Activated naive CD8-positive, alpha-beta T cell (primary cell): ENCODE results near the gene RAB22A.

Experiments
- H3K27ac Mint-ChIP-seq: one replicate; pipeline ENCODE4 v1.8.0; 2021; ENCODE audit warnings: mixed read lengths
- H3K27me3 Mint-ChIP-seq: one replicate; pipeline ENCODE4 v1.8.0; 2021; ENCODE audit warnings: mixed read lengths
- H3K36me3 Mint-ChIP-seq: one replicate; pipeline ENCODE4 v1.8.0; 2021; ENCODE audit warnings: mixed read lengths
- H3K4me1 Mint-ChIP-seq: one replicate; pipeline ENCODE4 v1.8.0; 2021; ENCODE audit warnings: low read depth, mixed read lengths
- H3K4me3 Mint-ChIP-seq: one replicate; pipeline ENCODE4 v1.8.0; 2021; ENCODE audit warnings: mild to moderate bottlenecking, mixed read lengths
- H3K9me3 Mint-ChIP-seq: one replicate; pipeline ENCODE4 v1.8.0; 2021; ENCODE audit warnings: low read depth, mixed read lengths

RAB22A gene

DNA sequence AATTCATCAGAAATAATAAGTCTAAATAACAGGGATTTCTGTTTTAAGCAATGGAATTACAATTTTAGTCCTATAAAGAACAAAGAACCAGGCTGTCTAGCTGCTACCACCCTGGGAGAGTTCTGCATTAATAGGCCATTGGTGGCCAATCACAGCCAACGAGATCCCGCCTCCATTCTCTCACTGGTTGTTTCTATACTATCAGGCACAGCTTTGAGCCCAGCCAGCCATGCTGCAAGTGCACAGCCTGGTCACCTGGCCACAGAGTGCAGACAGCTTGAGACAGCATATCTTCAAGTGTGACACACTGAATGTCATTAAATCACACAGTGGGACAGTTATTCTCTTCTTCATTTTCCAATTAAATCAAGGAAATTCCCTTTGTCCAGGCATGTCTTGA is 16.1 kb upstream of the RAB22A start:
- no peaks in the 10 kb centered on the region for H3K9me3 Mint-ChIP-seq
- peaks cover 9% of the 10 kb centered on the region for H3K4me1 Mint-ChIP-seq
- no peak overlapping the region for H3K4me3 Mint-ChIP-seq
- H3K27ac Mint-ChIP-seq: no peak overlapping the region
- H3K27me3 Mint-ChIP-seq: no peaks in the 10 kb centered on the region
- H3K36me3 Mint-ChIP-seq: peaks cover 2% of the 10 kb centered on the region

GRCh38 chr20:58294497-58295455 is 14.7 kb upstream of the RAB22A start:
- H3K36me3 Mint-ChIP-seq: peaks cover 2% of the 10 kb centered on the region
- no peak overlapping the region for H3K4me3 Mint-ChIP-seq
- peaks cover 9% of the 10 kb centered on the region for H3K4me1 Mint-ChIP-seq
- H3K27ac Mint-ChIP-seq: no peak overlapping the region
- no peaks in the 10 kb centered on the region for H3K27me3 Mint-ChIP-seq
- H3K9me3 Mint-ChIP-seq: no peaks in the 10 kb centered on the region

- H3K36me3 Mint-ChIP-seq: peaks cover 2% of the 10 kb centered on the region
- H3K4me1 Mint-ChIP-seq: peaks cover 9% of the 10 kb centered on the region
- no peak overlapping the region for H3K4me3 Mint-ChIP-seq
- H3K9me3 Mint-ChIP-seq: no peaks in the 10 kb centered on the region
- no peak overlapping the region for H3K27ac Mint-ChIP-seq
- no peaks in the 10 kb centered on the region for H3K27me3 Mint-ChIP-seq
These were observed 13.3 kb upstream of the RAB22A start for GRCh38 chr20:58296051-58296837.

DNA sequence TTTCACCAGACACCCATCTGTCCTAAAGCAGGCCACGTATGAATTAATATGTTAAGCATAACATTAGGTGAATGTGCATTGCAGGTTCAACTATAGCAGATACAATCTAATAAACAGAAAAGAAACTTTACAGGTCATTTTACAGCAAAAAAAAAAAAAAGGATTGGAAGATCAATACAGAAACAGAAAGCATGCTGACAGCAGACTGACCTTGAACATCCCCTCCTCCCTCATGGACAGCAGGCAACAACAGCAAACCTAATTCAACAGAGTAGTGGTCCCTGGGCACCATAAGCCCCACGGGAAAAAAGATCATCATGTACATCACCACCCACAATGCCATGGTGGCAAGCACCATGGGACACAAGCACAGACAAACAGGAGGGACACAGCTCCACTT is 12.1 kb upstream of the RAB22A start:
- H3K27me3 Mint-ChIP-seq: no peaks in the 10 kb centered on the region
- H3K4me1 Mint-ChIP-seq: peaks cover 9% of the 10 kb centered on the region
- H3K36me3 Mint-ChIP-seq: peaks cover 2% of the 10 kb centered on the region
- H3K4me3 Mint-ChIP-seq: no peak overlapping the region
- no peaks in the 10 kb centered on the region for H3K9me3 Mint-ChIP-seq
- no peak overlapping the region for H3K27ac Mint-ChIP-seq

- no peaks in the 10 kb centered on the region for H3K9me3 Mint-ChIP-seq
- H3K36me3 Mint-ChIP-seq: peaks cover 4% of the 10 kb centered on the region
- H3K27ac Mint-ChIP-seq: no peak overlapping the region
- H3K4me3 Mint-ChIP-seq: no peak overlapping the region
- H3K27me3 Mint-ChIP-seq: no peaks in the 10 kb centered on the region
- peaks cover 28% of the 10 kb centered on the region for H3K4me1 Mint-ChIP-seq
These were observed 9.2 kb upstream of the RAB22A start for GRCh38 chr20:58300321-58300720.

DNA sequence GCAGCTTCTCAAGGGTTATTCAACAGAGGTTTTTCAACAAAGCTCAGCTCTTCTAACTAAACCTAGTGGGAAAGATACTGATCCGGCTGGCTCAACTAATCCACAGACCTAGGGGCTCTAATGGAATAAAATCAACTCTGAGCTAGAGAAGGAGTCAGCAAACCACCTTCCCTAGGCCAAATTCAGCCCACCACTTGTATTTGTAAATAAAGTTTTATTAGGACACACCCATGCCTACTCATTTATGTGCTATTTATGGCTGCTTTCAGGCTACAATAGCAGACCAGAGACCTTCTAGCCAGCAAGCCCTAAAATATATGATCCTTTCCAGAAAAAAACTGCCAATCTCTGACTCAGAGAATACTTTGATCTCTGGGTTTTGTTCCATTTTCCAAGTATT is 6.0 kb upstream of the RAB22A start:
- H3K9me3 Mint-ChIP-seq: no peaks in the 10 kb centered on the region
- H3K4me3 Mint-ChIP-seq: no peak overlapping the region
- no peaks in the 10 kb centered on the region for H3K27me3 Mint-ChIP-seq
- H3K27ac Mint-ChIP-seq: no peak overlapping the region
- peaks cover 49% of the 10 kb centered on the region for H3K4me1 Mint-ChIP-seq
- H3K36me3 Mint-ChIP-seq: peaks cover 4% of the 10 kb centered on the region

DNA sequence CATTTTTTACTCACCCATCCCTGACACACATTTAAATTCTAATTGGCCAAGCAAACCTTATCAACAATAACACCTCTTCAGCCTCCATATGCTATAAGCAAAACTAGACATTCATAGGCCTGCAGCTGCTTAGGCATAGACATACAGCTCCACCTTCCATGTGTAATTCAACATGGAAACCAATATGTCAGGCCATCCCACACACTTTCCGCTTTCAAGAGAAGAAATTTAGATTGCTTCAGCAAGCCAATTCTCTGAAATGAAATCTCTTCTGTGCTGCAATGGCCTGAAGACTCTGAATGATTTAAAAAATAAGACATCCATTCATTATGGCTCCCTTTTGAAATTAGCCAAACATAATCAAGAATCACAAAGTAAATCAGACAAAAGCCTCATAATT is 4.5 kb upstream of the RAB22A start:
- peak overlapping the region; percentile 4 for H3K27ac Mint-ChIP-seq
- peaks cover 52% of the 10 kb centered on the region for H3K4me1 Mint-ChIP-seq
- H3K36me3 Mint-ChIP-seq: peaks cover 4% of the 10 kb centered on the region
- H3K27me3 Mint-ChIP-seq: no peaks in the 10 kb centered on the region
- H3K4me3 Mint-ChIP-seq: no peak overlapping the region
- no peaks in the 10 kb centered on the region for H3K9me3 Mint-ChIP-seq

DNA sequence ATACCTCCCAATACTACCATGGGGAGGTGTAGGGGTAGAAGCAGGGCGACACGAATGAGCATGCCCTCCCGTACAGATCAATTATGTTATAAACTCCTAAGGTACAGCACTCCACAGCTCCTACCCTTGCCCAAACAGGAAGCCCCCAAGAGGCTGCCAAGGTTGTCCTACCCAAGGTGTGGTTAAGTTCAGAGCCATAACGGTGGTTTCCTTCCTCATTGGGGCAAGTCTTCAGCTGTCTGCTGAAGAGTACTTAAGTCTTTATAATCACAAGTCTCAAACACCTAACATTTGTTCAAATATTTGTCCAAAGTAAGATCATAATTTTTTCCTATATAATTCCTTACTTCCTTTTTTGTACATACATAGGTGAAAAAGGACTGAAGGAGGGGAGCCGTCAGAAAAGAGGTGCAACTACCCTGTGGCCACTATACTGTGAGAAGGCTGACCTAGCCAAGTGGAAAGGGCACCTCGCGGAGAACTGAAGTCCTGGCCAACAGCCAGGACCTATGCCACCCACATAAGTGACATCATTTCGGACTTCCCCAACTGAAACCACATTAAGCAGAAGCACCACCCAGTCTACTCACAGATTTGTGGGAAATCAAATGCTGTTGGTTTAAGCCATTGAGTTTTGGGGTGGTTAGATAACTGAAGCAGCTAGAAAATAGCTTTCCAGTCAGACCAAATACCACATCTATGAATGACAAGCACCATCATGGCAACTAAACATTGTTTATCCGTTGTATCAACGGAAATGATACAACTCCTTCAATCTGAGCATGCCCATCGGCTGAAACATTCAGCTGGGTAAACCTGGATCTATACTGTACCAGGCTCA is 2.9 kb upstream of the RAB22A start:
- Mint-ChIP-seq H3K9me3 (no peaks in the 10 kb centered on the region), H3K4me3 (peak overlapping the region; percentile 78), H3K4me1 (peaks cover 64% of the 10 kb centered on the region), H3K27ac (peak overlapping the region; percentile 92), H3K36me3 (peaks cover 4% of the 10 kb centered on the region), H3K27me3 (no peaks in the 10 kb centered on the region)

DNA sequence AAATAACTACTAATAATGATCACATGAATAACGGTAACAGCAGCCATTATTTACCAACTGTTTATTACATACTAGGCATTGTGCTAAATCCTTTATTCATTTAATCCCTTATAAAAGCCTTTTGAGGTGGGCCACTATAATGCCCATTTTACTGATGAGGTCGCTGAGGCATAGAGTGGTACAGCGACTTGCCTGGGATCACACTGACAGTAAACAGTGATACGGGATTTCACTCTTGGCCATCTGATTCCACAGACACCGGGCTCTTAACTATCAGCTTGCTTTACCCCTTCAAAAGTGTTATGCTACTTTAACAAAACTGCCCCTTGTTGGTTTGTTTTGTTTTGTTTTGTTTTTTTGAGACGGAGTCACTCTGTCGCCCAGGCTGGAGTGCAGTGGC is 2.2 kb upstream of the RAB22A start:
- Mint-ChIP-seq H3K36me3 (peaks cover 2% of the 10 kb centered on the region), H3K4me1 (peaks cover 68% of the 10 kb centered on the region), H3K9me3 (no peaks in the 10 kb centered on the region), H3K4me3 (peak overlapping the region; percentile 78), H3K27me3 (no peaks in the 10 kb centered on the region), H3K27ac (peak overlapping the region; percentile 92)

DNA sequence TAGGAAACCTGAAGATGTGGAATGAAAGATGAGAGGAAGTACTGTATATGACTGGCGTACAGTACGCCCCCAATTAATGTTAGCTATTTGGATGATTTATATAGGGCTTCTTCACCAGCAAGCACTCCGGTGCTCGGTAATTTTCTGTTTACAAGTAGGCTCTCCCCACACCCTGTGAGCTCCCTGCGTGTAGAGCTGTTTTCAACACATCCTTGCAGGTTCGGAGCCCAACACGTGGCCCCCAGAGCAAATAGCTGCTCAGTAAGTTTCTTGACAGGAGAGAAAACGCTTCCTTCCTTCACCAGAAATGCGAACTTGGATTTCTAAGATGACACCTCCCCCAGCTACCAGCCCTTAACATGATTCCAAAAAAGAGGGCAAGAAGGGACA is 1.2 kb upstream of the RAB22A start:
- H3K4me3 Mint-ChIP-seq: peak overlapping the region; percentile 74
- H3K4me1 Mint-ChIP-seq: peaks cover 73% of the 10 kb centered on the region
- no peaks in the 10 kb centered on the region for H3K9me3 Mint-ChIP-seq
- no peaks in the 10 kb centered on the region for H3K27me3 Mint-ChIP-seq
- H3K36me3 Mint-ChIP-seq: peaks cover 7% of the 10 kb centered on the region
- H3K27ac Mint-ChIP-seq: peak overlapping the region; percentile 92

DNA sequence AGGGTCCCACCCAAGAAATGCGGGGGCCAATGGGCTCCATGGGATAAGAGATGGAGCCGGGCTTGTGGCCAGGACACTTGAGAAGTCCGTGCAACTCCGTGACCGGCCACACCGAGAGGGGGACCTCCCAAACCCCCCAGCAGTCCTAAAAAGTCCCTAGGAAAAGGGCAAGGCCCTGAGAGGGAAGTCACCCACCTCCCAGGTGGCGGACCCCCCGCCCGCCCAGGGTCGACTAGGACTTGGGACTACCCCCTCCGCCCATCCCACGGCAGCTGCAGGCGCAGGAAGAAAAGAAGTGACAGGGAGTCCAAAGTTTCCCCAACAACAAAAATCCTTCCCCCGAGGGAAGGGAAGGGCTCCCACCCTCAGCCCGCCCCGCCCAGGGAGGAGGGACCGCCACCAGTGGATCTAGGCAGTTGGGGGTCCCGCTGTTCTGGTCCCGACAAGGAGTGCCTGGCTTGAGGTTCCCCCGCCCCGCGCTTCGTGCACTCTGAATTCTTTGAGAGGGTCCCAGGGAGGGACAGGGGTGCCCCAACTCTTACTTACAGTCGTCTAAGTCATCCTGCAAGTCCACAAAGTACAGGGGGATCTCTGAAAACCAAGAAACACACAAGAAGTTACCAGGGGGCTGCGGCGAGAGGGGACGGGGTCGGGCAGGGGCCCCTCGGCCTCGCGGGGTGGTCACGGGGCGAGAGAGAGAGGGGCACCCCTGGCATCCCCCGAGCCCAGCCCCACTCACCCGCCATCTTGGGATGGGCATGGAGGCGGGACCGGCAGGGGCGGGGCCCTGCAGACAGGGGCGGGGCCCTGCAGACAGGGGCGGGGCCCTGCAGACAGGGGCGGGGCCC is 611 bp upstream of the RAB22A start:
- Mint-ChIP-seq H3K27ac (peak overlapping the region; percentile 92), H3K4me1 (peaks cover 73% of the 10 kb centered on the region), H3K9me3 (no peaks in the 10 kb centered on the region), H3K4me3 (peak overlapping the region; percentile 74), H3K36me3 (peaks cover 9% of the 10 kb centered on the region), H3K27me3 (no peaks in the 10 kb centered on the region)

DNA sequence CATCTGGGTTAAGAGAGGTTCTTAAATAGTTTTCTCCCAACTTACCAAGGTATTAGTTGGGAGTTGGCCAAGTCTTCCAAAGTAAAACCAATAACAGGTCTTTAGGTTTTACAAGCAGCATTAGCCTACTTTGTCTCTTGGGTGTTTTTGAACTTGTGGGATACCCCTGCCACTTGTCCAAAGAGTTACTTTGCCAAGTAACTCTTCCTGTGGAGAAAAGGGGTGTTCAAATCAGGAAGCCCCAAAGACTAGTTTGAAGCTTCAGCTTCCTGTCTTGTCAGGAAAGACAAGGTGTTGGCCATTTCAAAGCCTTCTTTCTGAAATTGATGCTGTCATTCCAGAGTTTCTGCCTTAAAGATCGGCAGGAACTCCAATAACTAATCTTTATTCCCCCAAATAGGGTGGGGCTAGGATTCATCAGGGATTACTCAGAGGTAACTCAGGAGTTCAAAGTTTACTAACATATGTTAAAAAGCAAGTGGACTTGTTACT is 822 bp downstream of the RAB22A start:
- Mint-ChIP-seq H3K27ac (peak overlapping the region; percentile 91), H3K9me3 (no peaks in the 10 kb centered on the region), H3K27me3 (no peaks in the 10 kb centered on the region), H3K36me3 (peaks cover 10% of the 10 kb centered on the region), H3K4me3 (peak overlapping the region; percentile 92), H3K4me1 (peaks cover 72% of the 10 kb centered on the region)

DNA sequence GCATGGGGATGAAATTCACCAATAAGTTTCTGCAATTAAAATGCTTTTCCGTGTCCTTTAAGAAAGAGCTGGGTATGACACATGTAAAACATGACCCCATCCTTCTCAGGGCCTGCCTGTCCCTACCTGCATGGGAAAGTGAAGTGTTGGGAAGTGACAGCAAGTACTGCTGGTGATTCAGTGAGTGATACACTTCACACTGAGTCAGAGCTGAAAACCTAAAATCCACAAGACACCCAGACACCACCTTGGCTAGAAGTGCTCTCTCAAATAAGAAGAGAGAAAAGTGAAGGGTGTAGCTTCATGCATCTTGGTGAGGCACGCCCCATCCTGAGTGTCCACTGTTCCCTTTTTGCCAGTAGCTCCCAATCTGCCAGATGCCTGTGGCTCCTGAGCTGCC is 3.3 kb downstream of the RAB22A start:
- Mint-ChIP-seq H3K36me3 (peaks cover 16% of the 10 kb centered on the region), H3K9me3 (no peaks in the 10 kb centered on the region), H3K4me3 (peak overlapping the region; percentile 56), H3K27ac (peak overlapping the region; percentile 52), H3K4me1 (peaks cover 66% of the 10 kb centered on the region), H3K27me3 (no peaks in the 10 kb centered on the region)

GRCh38 chr20:58313396-58313795 is 3.9 kb downstream of the RAB22A start:
- peaks cover 16% of the 10 kb centered on the region for H3K36me3 Mint-ChIP-seq
- H3K4me3 Mint-ChIP-seq: peak overlapping the region; percentile 55
- H3K4me1 Mint-ChIP-seq: peaks cover 61% of the 10 kb centered on the region
- peak overlapping the region; percentile 52 for H3K27ac Mint-ChIP-seq
- no peaks in the 10 kb centered on the region for H3K27me3 Mint-ChIP-seq
- no peaks in the 10 kb centered on the region for H3K9me3 Mint-ChIP-seq
